GM18909 (cell line): ENCODE data around the gene ADGRG2.

Experiments used
- ATAC-seq: cut with Tn5 transposase; IDR thresholded peaks from one replicate; pipeline ENCODE4 v1.9.1; 2021; ENCODE audit warnings: mild to moderate bottlenecking; ENCODE audit not compliant: unreplicated experiment, poor library complexity

The ADGRG2 gene, protein sequence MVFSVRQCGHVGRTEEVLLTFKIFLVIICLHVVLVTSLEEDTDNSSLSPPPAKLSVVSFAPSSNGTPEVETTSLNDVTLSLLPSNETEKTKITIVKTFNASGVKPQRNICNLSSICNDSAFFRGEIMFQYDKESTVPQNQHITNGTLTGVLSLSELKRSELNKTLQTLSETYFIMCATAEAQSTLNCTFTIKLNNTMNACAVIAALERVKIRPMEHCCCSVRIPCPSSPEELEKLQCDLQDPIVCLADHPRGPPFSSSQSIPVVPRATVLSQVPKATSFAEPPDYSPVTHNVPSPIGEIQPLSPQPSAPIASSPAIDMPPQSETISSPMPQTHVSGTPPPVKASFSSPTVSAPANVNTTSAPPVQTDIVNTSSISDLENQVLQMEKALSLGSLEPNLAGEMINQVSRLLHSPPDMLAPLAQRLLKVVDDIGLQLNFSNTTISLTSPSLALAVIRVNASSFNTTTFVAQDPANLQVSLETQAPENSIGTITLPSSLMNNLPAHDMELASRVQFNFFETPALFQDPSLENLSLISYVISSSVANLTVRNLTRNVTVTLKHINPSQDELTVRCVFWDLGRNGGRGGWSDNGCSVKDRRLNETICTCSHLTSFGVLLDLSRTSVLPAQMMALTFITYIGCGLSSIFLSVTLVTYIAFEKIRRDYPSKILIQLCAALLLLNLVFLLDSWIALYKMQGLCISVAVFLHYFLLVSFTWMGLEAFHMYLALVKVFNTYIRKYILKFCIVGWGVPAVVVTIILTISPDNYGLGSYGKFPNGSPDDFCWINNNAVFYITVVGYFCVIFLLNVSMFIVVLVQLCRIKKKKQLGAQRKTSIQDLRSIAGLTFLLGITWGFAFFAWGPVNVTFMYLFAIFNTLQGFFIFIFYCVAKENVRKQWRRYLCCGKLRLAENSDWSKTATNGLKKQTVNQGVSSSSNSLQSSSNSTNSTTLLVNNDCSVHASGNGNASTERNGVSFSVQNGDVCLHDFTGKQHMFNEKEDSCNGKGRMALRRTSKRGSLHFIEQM

DNA sequence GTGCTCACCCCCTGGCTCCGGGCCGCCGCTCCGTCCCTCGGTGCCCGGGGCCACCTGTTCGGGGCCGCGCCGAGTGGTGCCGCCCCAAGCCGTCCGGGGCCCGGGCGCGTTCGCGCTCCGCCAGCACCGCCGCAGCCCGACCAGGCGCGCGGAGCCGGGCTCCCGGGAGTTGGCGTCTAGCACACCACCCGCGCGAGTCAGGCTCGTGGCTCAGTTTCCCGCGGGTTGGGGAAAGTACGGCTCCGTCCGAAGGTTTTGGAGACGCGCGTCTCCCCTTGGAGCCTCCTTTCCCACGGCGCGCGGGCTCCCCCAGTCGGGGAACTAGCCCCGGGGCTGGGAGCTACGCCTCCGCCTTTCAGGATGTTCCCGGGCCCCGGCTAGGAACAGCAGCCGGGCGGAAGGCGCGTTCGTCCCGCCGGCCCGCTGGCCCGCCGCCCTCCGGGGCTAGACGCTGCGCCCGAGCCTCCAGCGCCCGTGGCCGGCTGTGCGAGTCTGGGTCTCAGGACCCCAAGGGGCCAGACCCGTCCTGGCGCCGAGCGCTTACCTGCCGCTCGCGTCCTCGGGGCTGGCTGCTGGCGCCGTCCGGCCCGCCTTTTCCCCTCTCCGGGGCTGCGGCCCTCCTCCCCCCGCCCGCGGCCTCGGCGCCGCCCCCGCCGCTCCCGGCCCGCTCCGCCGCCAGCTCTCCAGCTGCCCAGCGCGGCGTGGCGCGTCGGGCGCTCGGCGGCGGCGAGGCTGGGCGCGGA, at the start of gene ADGRG2:
TSS of gene ADGRG2 (minus strand) at position 571 of the 743 bp plus-strand sequence. CDS start 53,634 bp downstream, outside the sequence.
- ATAC-seq = no peak

DNA sequence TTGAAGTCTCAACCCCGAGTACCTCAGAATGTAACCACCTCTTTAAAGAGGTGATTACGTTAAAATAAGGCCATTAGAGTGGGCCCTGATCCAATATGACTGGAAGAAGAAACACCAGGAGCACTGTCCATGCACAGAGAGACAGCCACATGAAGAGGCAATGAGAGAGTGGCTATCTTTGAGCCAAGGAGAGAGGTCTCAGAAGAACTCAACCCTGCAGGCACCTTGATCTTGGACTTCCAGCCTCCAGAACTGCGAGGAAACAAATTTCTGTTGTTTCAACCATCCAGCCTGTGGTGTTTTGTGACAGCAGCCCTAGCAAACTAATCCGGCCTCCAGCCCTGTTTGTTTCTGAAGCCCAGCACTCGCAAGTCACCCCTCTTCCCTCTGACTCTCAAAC, 46.3 kb upstream of the ADGRG2 start:
- no peak for ATAC-seq

DNA sequence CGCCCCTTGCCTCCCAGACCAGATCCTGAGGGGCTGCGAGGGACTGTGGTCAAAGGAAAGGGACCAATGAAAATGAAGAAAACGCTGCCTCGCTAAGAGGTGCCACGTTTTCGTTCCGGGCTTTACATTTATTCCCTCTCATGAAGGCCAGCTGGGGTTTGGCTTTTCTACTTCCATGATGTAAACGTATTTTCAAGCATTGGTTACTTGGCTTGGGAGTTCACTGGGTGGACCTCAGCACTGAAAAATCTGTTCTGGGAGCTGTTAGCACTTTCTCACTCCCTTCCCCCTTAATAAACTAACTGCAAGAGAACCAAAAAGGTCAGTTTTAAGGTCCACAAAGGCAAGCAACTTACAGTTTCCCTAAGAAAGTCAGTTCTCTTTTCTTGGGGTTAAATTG, 40.6 kb upstream of the ADGRG2 start:
- no peak for ATAC-seq

DNA sequence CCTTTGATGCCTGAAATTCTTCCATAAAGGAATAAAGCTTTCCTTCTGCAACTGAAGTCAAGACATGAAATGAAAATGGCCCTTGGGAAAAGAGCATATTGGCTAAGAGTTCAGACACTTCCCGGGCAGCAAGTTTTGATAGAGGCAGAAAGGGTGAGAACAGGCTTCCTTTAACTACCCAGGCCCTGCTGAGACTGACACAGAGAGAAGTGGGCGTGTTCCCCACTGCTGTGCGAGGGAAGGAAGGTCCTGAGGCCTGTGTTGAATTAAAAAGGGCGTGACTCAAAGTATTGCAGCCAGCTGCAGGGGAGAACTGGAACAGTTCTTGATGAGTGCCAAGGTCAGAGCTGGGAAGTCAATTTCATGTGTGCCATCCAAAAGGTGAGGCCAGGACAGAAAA, 33.9 kb upstream of the ADGRG2 start:
- no peak for ATAC-seq

DNA sequence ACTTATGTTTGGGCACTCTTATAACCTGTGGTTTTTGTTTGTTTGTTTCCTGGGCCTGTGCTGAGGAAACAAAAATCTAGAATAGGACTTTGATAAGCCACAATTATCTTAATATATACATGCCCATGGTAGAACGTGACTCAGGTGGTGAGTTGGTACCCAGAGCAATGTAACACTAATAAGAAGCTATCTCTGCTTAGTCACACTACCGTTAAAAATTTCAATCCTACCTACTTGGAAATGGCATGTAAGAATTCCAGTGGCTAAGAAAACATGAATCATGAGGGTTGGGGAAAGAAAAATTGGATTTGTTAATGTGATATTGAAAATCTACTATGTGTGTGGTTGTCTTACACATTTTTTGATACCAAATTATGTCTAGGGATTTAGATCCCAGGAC, 30.5 kb upstream of the ADGRG2 start:
- no peak for ATAC-seq

DNA sequence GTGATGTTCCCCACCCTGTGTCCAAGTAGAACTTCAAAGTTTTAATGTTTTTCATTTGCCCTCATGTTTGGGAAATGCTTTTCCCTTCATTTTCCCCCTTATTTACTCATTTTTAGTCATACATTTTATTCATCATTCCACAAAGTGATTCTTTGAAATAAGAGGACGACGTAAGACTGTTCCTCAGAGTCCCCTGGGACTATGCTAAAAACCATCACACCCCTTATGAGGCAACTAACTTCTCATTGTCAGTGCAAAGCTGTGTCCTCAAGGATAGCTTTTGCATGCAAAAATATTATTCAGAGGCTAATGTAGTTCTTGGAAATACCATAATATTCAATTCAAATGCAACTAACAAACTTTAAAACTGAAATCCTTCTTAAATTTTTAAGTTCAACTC, 14.8 kb upstream of the ADGRG2 start:
- ATAC-seq = no peak

DNA sequence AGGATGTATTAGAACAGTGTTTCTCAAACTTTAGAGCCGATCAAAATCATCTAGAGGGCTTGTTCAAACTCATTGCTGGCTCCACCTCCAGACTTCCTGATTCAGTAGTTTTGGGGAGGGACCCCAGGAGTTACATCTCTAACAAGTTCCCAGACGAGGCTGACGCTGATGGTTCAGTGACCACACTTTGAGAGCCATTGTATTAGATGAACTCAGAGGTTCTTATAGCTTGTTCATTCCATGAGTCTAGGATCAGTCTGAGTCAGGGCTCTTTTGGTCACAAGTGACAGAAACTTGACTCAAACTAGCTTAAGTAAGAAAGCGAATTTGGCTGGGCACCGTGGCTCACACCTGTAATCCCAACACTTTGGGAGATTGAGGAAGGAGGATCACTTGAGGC, 11.5 kb upstream of the ADGRG2 start:
- no peak for ATAC-seq

DNA sequence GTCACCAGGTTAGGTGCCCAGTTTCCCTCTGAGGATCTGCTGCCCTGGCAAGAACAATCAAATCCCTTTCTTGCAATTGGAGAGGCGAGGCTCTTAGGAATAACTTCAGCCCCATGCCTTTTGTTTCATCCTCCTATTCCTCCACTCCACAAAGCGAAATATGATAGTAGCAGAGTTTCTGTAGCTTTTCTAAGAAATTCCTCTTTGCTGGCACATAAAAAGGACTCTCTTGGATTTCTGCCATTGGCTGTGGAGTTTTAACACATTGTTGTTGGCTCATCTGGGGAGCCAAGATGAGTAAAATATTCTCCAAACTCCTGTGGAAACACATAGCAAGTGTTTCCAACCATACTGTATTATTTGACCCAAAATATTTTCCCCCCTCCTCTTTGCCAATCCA, 11.0 kb upstream of the ADGRG2 start:
- no peak for ATAC-seq

DNA sequence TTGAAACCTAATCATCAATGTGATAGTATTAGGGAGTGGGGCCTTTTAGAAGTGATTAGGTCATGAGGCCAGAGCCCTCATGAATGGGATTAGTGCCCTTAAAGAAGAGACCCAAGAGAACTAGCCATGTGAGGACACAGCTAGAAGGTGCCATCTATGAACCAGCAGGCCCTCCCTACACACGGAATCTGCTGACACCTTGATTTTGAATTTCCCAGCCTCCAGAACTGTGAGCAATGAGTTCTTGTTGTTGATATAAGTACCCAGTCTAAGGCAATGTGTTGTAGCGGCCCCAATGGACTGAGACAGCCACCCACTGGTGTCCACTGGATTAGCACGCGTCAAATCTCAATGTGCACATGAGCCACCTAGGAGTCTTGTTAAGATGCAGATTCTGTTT, 8.4 kb upstream of the ADGRG2 start:
- ATAC-seq = no peak

DNA sequence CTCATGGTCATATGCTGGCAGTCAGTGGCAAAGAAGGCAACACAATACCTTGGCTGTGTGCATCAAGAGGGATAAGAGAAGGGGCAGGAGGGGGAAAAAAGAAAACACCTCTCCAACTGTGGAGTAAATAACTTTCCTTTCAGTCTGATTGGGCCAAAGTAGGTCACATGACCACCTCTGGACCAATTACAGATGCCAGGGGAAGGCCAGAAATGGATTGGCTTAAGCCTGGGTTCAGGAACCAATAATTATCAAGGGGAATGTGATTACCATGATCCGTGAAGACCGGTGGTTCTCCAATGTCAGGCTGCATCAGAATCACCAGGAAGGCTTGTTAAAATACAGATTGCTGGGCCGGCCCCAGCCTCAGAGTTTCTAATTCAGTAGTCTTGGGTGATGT, 7.4 kb upstream of the ADGRG2 start:
- no peak for ATAC-seq

DNA sequence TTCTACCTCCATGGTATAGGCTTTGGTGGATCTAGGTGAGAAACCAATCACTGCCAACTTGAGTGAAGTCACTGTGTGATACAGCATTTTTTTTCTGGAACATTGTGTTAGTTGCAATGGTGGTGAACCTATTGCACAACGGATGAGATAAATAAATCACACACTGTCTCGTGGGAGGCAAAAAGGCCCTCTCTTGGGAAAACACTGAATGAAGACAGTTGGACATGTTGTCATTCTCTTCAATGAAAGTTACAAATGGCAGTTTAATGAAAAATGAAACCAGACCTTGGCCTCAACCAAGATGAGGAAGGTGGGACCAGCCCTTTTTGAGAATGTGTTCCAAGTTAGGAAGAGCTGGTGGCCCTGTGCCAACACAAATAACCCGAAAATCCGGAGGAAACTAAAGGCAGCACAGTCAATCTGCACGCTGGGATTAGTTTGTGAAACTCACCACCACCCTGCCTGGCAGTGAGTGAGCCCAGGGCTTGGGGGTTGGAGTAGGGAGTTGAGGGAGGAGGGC, 5.4 kb upstream of the ADGRG2 start:
- no peak for ATAC-seq

DNA sequence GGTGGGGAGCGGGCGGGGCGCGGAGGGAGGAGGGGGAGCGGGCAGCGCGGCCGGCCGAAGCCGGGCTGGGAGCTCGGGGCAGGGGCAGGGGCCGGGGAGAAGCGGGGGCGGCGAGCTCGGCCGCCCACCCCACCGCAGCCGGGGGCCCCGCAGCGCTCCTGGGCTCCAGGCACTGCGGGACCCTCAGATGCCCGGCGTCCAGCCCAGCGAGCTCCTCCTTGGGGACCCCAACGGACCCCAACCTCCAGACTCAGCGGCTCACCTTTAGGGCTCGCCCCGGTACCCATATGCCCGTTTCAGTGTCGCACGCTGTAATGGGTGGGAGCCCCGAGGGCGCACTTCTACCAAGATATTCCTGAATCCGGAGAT, 357 bp upstream of the ADGRG2 start:
- no peak for ATAC-seq

DNA sequence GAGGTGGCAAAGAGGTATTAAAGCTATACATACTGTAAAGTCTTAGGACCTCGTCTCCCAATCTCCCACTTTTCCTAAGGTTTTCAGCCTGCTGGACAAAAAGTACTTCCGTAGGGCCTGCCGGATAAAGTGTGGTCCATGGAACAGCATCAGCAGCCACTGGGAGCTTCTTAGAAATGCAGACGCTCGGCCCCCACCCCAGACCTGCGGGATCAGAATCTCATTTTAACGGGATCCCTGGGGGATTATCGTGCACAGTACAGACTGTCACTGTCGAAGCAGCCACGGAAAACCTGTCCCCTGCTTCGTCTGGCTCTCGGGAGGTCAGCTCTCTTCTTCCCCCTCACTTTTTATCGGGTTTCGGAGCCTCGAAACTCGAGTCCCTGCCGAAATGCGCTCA, 802 bp downstream of the ADGRG2 start:
- no peak for ATAC-seq

DNA sequence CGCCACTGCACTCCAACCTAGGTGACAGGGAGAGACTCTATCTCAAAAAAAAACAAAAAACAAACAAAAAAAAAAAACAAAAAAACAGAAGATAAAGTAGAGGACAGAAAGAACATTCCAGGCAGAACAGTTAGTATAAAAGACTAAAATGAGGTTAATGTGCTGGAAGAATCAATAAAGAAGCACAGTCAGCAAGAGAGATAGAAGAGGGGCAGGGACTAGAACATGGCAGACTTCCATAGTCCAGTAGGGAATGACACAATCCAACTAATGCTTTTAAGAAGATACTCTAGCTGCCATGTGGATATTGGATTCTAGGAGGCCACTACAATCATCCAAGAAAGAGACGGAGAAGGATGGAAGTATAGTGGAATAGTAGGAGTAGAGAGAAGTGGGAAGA, 11.6 kb downstream of the ADGRG2 start:
- ATAC-seq = no peak

DNA sequence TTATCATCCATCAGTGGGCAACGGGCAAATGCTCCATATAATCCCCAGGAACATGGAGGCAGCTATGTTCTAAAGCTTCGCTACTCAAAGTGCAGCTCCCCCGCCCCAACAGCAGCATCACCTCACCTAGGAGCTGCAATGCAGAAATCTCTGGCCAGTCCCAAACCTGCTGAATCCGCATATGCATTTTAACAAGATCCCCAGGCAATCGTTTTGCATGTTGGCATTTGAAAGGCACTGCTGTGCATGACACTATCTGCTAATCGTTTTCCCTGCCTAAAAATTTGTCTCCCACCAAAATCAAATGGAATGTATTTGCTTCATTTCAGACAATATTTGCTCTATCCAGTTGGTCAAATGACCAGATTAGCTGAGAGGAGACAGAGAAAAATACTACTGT, 15.2 kb downstream of the ADGRG2 start:
- no peak for ATAC-seq

DNA sequence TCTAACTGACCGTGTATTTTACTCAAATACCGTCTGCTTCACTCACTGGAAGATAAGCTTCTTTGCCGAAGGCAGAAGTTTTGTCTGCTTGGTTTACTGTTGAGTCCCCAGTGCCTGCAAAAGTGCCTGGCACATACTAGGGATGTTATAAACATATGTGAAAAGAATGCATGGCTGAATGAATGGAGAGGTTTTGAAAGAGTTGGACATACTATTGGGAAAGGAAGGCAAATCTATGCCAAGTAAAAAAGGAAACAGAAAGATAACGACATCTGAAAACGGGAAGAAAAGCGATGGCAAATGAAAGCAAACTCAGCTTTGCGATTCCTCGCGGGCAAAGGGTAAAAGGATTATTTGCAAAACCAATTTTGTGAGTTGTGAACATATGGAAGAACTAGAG, 21.7 kb downstream of the ADGRG2 start:
- ATAC-seq = no peak

DNA sequence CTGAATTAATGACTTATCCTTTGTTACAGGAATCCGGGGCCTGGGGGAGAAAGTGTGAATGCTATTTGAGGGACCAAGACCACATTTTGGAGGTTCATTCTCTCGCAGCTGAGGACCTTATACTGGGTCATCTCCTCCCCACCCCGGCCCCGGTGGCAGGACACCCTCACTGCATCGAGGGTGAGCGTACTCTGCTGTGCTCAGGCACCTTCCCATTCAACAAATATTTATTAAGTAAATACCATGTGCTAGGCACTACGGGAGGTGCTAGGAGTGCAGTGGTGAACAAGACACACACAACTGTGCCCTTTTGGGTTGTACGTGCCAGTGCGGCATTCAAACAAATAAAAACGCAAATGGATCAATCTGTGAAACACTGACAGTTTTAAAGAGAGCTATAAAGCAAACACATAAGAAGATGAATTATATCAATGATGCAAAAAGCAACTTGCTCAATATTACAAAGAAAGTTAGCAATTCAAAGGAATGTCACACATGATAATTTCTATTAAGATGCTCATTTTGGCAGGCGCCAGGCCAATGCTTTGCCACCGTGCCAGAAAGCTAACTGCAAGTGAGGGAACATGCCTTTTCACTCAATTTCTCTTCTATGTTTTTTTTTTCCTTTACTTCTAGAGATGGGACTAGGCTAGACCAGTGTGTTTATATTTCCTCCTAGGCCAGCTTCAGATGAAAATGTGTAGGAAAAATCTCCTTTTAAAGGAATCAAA, 24.6 kb downstream of the ADGRG2 start:
- no peak for ATAC-seq

DNA sequence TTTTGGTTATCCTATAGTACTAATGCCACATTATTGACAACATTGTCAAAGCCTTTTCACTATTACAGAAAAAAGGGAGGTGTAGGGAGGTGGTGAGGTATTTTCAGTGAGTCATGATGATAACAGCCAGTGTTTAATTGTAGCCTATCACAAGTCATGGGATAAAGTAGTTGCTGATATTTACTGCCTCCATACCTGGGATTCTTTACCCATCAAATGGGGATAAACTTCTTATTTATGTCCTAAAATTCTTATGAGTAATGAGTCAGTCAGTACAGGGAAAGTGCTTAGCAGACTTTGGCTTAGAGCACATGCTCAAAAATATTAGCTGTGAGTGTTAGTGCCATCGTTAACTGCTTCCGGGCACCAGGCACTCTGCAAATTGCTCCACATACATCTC, 25.7 kb downstream of the ADGRG2 start:
- no peak for ATAC-seq

DNA sequence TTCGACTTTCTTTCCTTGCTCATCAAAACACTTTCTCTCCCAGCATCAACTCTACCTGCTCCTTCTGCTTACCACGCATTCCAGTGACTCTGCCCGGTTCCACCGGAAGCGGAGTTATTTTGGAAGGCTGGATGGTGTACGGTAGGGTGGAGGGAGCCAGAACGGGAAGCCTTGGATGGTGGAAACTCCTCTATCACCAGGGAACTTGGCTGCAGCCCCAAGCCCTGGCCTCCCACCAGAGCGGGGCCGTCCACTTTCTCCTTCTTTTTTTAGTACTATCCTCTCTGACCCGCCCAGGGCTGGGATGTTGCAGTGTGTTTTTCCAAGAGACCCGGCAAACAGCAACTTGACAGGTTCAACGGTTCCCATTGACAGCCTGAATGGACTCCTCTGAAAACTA, 27.6 kb downstream of the ADGRG2 start:
- ATAC-seq = no peak

DNA sequence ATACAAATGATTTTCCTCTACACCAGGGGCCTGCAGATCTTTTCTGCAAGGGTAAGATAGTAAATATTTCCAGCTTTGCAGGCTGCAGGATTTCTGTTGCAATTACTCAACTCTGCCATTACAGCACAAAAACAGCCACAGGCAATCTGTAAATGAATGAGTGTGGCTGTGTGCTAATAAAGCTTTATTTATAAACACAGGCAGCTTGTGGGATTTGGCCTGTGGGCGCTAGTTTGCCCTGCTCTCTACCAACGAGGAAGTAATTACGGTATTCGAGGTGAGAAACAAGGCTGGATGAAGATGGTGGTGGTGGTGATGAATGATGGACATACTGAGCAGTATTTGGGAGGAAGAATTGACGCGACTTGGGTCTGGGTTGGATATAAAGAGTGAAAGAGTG, 30.7 kb downstream of the ADGRG2 start:
- ATAC-seq = no peak
